IPS-15b (cell line): ENCODE measurements around the gene ZKSCAN2.
A peak's percentile ranks its signal among the peaks of the same experiment; 100 is the strongest.

Experiments used
- H3K27me3 ChIP-seq: one replicate; pipeline ENCODE4 v1.6.1; 2013; ENCODE audit warnings: low read length; ENCODE audit not compliant: control insufficient read depth, insufficient read depth
- H3K36me3 ChIP-seq: one replicate; pipeline ENCODE4 v1.6.1; 2013; ENCODE audit warnings: low read length; ENCODE audit not compliant: control insufficient read depth, insufficient read depth
- H3K4me1 ChIP-seq: one replicate; pipeline ENCODE4 v1.6.1; 2013; ENCODE audit warnings: mild to moderate bottlenecking, low read length; ENCODE audit not compliant: control insufficient read depth, insufficient read depth
- H3K4me3 ChIP-seq: one replicate; pipeline ENCODE4 v1.5.1; 2013; ENCODE audit warnings: low read depth, low read length
- H3K9ac ChIP-seq: one replicate; pipeline ENCODE4 v1.6.1; 2013; ENCODE audit warnings: low read depth, mild to moderate bottlenecking, low read length
- H3K9me3 ChIP-seq: one replicate; pipeline ENCODE4 v1.6.1; 2013; ENCODE audit warnings: mild to moderate bottlenecking, low read length; ENCODE audit not compliant: control insufficient read depth, insufficient read depth

ZKSCAN2 gene

GRCh38 chr16:25257470-25257955 lies at the start of gene ZKSCAN2:
Gene ZKSCAN2, minus strand, starts transcription at chr16:25257845. Its CDS starts 718 bp downstream, at chr16:25257127.
- Histone ChIP-seq H3K9me3 (no peaks in the 10 kb centered on the region), H3K4me1 (no peaks in the 10 kb centered on the region), H3K9ac (peak within 1 kb of the TSS; percentile 97), H3K36me3 (peaks cover 10% of the 10 kb centered on the region), H3K4me3 (peak within 1 kb of the TSS; percentile 97), H3K27me3 (no peaks in the 10 kb centered on the region)

GRCh38 chr16:25299792-25300590 lies 42.3 kb upstream of the ZKSCAN2 start:
- Histone ChIP-seq H3K4me3 (no peak overlapping the region), H3K36me3 (no peaks in the 10 kb centered on the region), H3K4me1 (no peaks in the 10 kb centered on the region), H3K9me3 (no peaks in the 10 kb centered on the region), H3K9ac (no peak overlapping the region), H3K27me3 (no peaks in the 10 kb centered on the region)

- Histone ChIP-seq H3K4me3 (no peak overlapping the region), H3K9ac (no peak overlapping the region), H3K9me3 (no peaks in the 10 kb centered on the region), H3K4me1 (no peaks in the 10 kb centered on the region), H3K36me3 (no peaks in the 10 kb centered on the region), H3K27me3 (no peaks in the 10 kb centered on the region)
These were observed 40.7 kb upstream of the ZKSCAN2 start for GRCh38 chr16:25298165-25298872.

GRCh38 chr16:25297151-25297787 lies 39.6 kb upstream of the ZKSCAN2 start:
- Histone ChIP-seq H3K36me3 (no peaks in the 10 kb centered on the region), H3K9me3 (no peaks in the 10 kb centered on the region), H3K9ac (no peak overlapping the region), H3K4me1 (no peaks in the 10 kb centered on the region), H3K4me3 (no peak overlapping the region), H3K27me3 (no peaks in the 10 kb centered on the region)

GRCh38 chr16:25291580-25291979 lies 33.9 kb upstream of the ZKSCAN2 start:
- H3K4me3 ChIP-seq: no peak overlapping the region
- no peaks in the 10 kb centered on the region for H3K4me1 ChIP-seq
- H3K36me3 ChIP-seq: no peaks in the 10 kb centered on the region
- no peaks in the 10 kb centered on the region for H3K9me3 ChIP-seq
- H3K27me3 ChIP-seq: no peaks in the 10 kb centered on the region
- H3K9ac ChIP-seq: no peak overlapping the region

GRCh38 chr16:25289466-25289865 lies 31.8 kb upstream of the ZKSCAN2 start:
- no peaks in the 10 kb centered on the region for H3K9me3 ChIP-seq
- H3K4me1 ChIP-seq: no peaks in the 10 kb centered on the region
- no peak overlapping the region for H3K4me3 ChIP-seq
- no peak overlapping the region for H3K9ac ChIP-seq
- H3K27me3 ChIP-seq: no peaks in the 10 kb centered on the region
- no peaks in the 10 kb centered on the region for H3K36me3 ChIP-seq

- Histone ChIP-seq H3K27me3 (no peaks in the 10 kb centered on the region), H3K36me3 (no peaks in the 10 kb centered on the region), H3K4me1 (no peaks in the 10 kb centered on the region), H3K4me3 (no peak overlapping the region), H3K9me3 (no peaks in the 10 kb centered on the region), H3K9ac (no peak overlapping the region)
These were observed 21.8 kb upstream of the ZKSCAN2 start for GRCh38 chr16:25279491-25279890.

- Histone ChIP-seq H3K36me3 (no peaks in the 10 kb centered on the region), H3K27me3 (no peaks in the 10 kb centered on the region), H3K9ac (no peak overlapping the region), H3K4me1 (no peaks in the 10 kb centered on the region), H3K4me3 (no peak overlapping the region), H3K9me3 (no peaks in the 10 kb centered on the region)
These were observed 13.8 kb upstream of the ZKSCAN2 start for GRCh38 chr16:25271421-25271820.

- Histone ChIP-seq H3K9ac (no peak overlapping the region), H3K4me3 (no peak overlapping the region), H3K36me3 (no peaks in the 10 kb centered on the region), H3K9me3 (no peaks in the 10 kb centered on the region), H3K27me3 (no peaks in the 10 kb centered on the region), H3K4me1 (no peaks in the 10 kb centered on the region)
These were observed 12.9 kb upstream of the ZKSCAN2 start for GRCh38 chr16:25270577-25270976.

GRCh38 chr16:25269879-25270278 lies 12.2 kb upstream of the ZKSCAN2 start:
- no peak overlapping the region for H3K9ac ChIP-seq
- no peaks in the 10 kb centered on the region for H3K9me3 ChIP-seq
- no peak overlapping the region for H3K4me3 ChIP-seq
- no peaks in the 10 kb centered on the region for H3K4me1 ChIP-seq
- no peaks in the 10 kb centered on the region for H3K27me3 ChIP-seq
- H3K36me3 ChIP-seq: no peaks in the 10 kb centered on the region

- H3K9ac ChIP-seq: no peak overlapping the region
- H3K27me3 ChIP-seq: no peaks in the 10 kb centered on the region
- peaks cover 3% of the 10 kb centered on the region for H3K36me3 ChIP-seq
- H3K4me3 ChIP-seq: no peak overlapping the region
- no peaks in the 10 kb centered on the region for H3K4me1 ChIP-seq
- H3K9me3 ChIP-seq: no peaks in the 10 kb centered on the region
These were observed 8.3 kb upstream of the ZKSCAN2 start for GRCh38 chr16:25265968-25266367.
